ENCODE data around the gene ESAM.

Gene ESAM

GRCh38 chr11:124738713-124739478, 23.2 kb downstream of the ESAM start:
- DNase-seq (ENCODE audit: extremely low read depth, insufficient read length), result no peak
- Histone ChIP-seq H3K4me3 (replicated peaks; ENCODE audit: low read depth, low read length) (no peak overlapping the region; the same call in 1 of the 2 replicates), H3K27me3 (replicated peaks; ENCODE audit: control insufficient read depth, insufficient read depth, low read length) (no peaks in the 10 kb centered on the region; the same call in none of the 2 replicates), H3K36me3 (ENCODE audit: control insufficient read depth, insufficient read depth, low read length) (no peaks in the 10 kb centered on the region)
- no peak for TF ChIP-seq CTCF (IDR thresholded peaks at IDR 0.05; ENCODE audit: insufficient read depth, low read length, poor library complexity, severe bottlenecking)

GRCh38 chr11:124737638-124738305, 24.3 kb downstream of the ESAM start:
- Histone ChIP-seq H3K36me3 (ENCODE audit: control insufficient read depth, insufficient read depth, low read length) (no peaks in the 10 kb centered on the region), H3K27me3 (replicated peaks; ENCODE audit: control insufficient read depth, insufficient read depth, low read length) (no peaks in the 10 kb centered on the region; the same call in none of the 2 replicates), H3K4me3 (replicated peaks; ENCODE audit: low read depth, low read length) (no peak overlapping the region)
- no peak for TF ChIP-seq CTCF (IDR thresholded peaks at IDR 0.05; ENCODE audit: insufficient read depth, low read length, poor library complexity, severe bottlenecking)
- no peak for DNase-seq (ENCODE audit: extremely low read depth, insufficient read length)

- Histone ChIP-seq H3K36me3 (ENCODE audit: control insufficient read depth, insufficient read depth, low read length) (no peaks in the 10 kb centered on the region), H3K4me3 (replicated peaks; ENCODE audit: low read depth, low read length) (no peak overlapping the region), H3K27me3 (replicated peaks; ENCODE audit: control insufficient read depth, insufficient read depth, low read length) (no peaks in the 10 kb centered on the region; the same call in none of the 2 replicates)
- no peak for TF ChIP-seq CTCF (IDR thresholded peaks at IDR 0.05; ENCODE audit: insufficient read depth, low read length, poor library complexity, severe bottlenecking)
- DNase-seq (ENCODE audit: extremely low read depth, insufficient read length), result no peak
Measured at GRCh38 chr11:124736736-124737135, 25.4 kb downstream of the ESAM start.

DNA sequence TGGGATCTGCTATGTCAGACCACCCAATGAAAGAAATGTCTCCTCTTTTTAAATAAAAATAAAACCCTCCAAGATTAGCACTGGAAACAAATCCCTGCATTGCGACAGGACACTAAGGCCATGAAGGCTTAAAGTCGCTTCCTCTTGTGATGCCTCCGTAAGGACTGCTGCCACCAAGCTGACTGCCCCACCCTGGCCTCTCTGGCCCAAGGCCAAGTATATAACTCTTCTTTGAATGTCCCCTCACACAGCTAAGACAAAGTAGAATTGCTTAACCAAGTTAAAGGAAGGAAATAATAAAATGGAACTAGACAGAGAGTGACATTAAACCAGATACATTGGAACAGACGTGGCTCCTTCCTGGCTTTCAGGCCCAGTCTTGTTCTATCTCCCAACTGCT, 29.9 kb downstream of the ESAM start:
- no peak overlapping the region for H3K4me3 ChIP-seq (replicated peaks; ENCODE audit: low read depth, low read length)
- H3K36me3 ChIP-seq (ENCODE audit: control insufficient read depth, insufficient read depth, low read length), result no peaks in the 10 kb centered on the region
- DNase-seq (ENCODE audit: extremely low read depth, insufficient read length), result no peak
- no peaks in the 10 kb centered on the region; the same call in 1 of the 2 replicates for H3K27me3 ChIP-seq (replicated peaks; ENCODE audit: control insufficient read depth, insufficient read depth, low read length)
- no peak for TF ChIP-seq CTCF (IDR thresholded peaks at IDR 0.05; ENCODE audit: insufficient read depth, low read length, poor library complexity, severe bottlenecking)

- no peaks in the 10 kb centered on the region; the same call in 1 of the 2 replicates for H3K27me3 ChIP-seq (replicated peaks; ENCODE audit: control insufficient read depth, insufficient read depth, low read length)
- H3K36me3 ChIP-seq (ENCODE audit: control insufficient read depth, insufficient read depth, low read length), result no peaks in the 10 kb centered on the region
- H3K4me3 ChIP-seq (replicated peaks; ENCODE audit: low read depth, low read length), result no peak overlapping the region
- DNase-seq (ENCODE audit: extremely low read depth, insufficient read length), result no peak
- TF ChIP-seq CTCF (IDR thresholded peaks at IDR 0.05; ENCODE audit: insufficient read depth, low read length, poor library complexity, severe bottlenecking), result no peak
Measured at GRCh38 chr11:124729571-124729970, 32.5 kb downstream of the ESAM start.

All from GM06990 (cell line).